Body of pancreas (tissue), 4 donors: Measurements from ENCODE around the gene KCNA3. TPM values are rescaled to one million over a fixed set of nuclear protein-coding genes. Genes with fewer than 3 reads are reported as not detected.

Experiments used
- ATAC-seq: fragments of 150-250 bp; one replicate; pipeline ENCODE4 v1.9.1; 2016
- DNase-seq, 4 donors: peaks; one replicate each; pipeline ENCODE4 v3.0.0-alpha.2; 2019
- H3K27ac ChIP-seq, 4 donors: fragments of 200-600 bp; sonication (generic); 1 replicate in 3 of 4; 2 replicates in 1 of 4; pipeline versions ENCODE4 v1.5.1 to v1.6.1; 2016 to 2019; ENCODE audit warnings: mild to moderate bottlenecking in 1 of 4, mixed read lengths in 1 of 4, moderate library complexity in 1 of 4
- H3K27me3 ChIP-seq, 2 donors: fragments of 200-600 bp; sonication (generic); one replicate each; pipeline ENCODE4 v1.6.0; 2016; ENCODE audit warnings: mild to moderate bottlenecking in 1 of 2
- H3K36me3 ChIP-seq, 2 donors: fragments of 200-600 bp; sonication (generic); replicated peaks in 1 of 2; 2 replicates each; pipeline ENCODE4 v1.5.1; 2016; ENCODE audit warnings: low read depth in 2 of 2; ENCODE audit not compliant: insufficient read depth in 1 of 2
- H3K4me1 ChIP-seq: fragments of 200-600 bp; sonication (generic); one replicate; pipeline ENCODE4 v1.6.0; 2016
- H3K4me3 ChIP-seq, 2 donors: fragments of 200-600 bp; sonication (generic); 1 replicate in 1 of 2; 2 replicates in 1 of 2; pipeline ENCODE4 v1.5.1; 2016 to 2019
- H3K9me3 ChIP-seq, 3 donors: fragments of 200-600 bp; sonication (generic); 1 replicate in 2 of 3; 2 replicates in 1 of 3; pipeline ENCODE4 v1.5.1; 2016
- POLR2A ChIP-seq, 3 donors: fragments of 450-650 bp; IDR thresholded peaks; one replicate each; pipeline ENCODE4 v1.6.1; 2016; ENCODE audit warnings: antibody characterized with exemption in 3 of 3, mild to moderate bottlenecking in 2 of 3
- WGBS, 2 donors: methylation state at CpG; one replicate each; pipeline ENCODE4 v1.1.5; 2017; 5-methylcytosine and 5-hydroxymethylcytosine counted together
- intact Hi-C: fragments of 100-400 bp; cut with DNase I; formaldehyde crosslinking; loops from one replicate; pipeline ENCODE4 v1.15.1; 2023
- total RNA-seq, 2 donors: library from RNA; depleted of rRNA; stranded (reverse); fragments of >200 nt; gene quantifications; one replicate each; pipeline ENCODE4 v1.1.0, GENCODE V29; 2016
- TF ChIP-seq, protein P1 (sequence below), 7 experiments: fragments of 450-650 bp in 4 of 7; fragments of 200-600 bp in 3 of 7; sonication (generic) in 3 of 7; IDR thresholded peaks; one replicate each; pipeline ENCODE4 v1.5.1; 2016 to 2019; ENCODE audit warnings: antibody characterized with exemption in 7 of 7

The KCNA3 gene
- 1 to 10 TPM; 1.3 to 2.3 TPM for total RNA-seq

- H3K4me3 ChIP-seq: peak within 1 kb of the TSS; percentile 3 to 20
- H3K36me3 ChIP-seq: no peaks in the 10 kb centered on the region
- H3K27me3 ChIP-seq: peaks cover 0 to 22% of the 10 kb centered on the region in 2 donors
- no peak for TF ChIP-seq POLR2A (IDR thresholded peaks at IDR 0.05)
- TF ChIP-seq, protein P1, sequence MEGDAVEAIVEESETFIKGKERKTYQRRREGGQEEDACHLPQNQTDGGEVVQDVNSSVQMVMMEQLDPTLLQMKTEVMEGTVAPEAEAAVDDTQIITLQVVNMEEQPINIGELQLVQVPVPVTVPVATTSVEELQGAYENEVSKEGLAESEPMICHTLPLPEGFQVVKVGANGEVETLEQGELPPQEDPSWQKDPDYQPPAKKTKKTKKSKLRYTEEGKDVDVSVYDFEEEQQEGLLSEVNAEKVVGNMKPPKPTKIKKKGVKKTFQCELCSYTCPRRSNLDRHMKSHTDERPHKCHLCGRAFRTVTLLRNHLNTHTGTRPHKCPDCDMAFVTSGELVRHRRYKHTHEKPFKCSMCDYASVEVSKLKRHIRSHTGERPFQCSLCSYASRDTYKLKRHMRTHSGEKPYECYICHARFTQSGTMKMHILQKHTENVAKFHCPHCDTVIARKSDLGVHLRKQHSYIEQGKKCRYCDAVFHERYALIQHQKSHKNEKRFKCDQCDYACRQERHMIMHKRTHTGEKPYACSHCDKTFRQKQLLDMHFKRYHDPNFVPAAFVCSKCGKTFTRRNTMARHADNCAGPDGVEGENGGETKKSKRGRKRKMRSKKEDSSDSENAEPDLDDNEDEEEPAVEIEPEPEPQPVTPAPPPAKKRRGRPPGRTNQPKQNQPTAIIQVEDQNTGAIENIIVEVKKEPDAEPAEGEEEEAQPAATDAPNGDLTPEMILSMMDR (IDR thresholded peaks at IDR 0.05): no peak
- 1% methylated on average over 96 of the region's 97 CpGs; no CpG with 5 or more reads in 1 of the 2 donors for WGBS, 2 donors
- H3K9me3 ChIP-seq: peaks cover 0 to 4% (median 0%) of the 10 kb centered on the region in 3 donors
- intact Hi-C loops: no loop called here
- H3K4me1 ChIP-seq: peaks cover 15% of the 10 kb centered on the region
- peak within 1 kb of the TSS in 1 of 4 donors; percentile 24 for H3K27ac ChIP-seq
- ATAC-seq (peak; percentile 24), DNase-seq (peak in 3 of 4 donors; percentile 16 to 19 (median 19))
Measured at GRCh38 chr1:110674337-110675059, at the start of gene KCNA3. TSS of gene KCNA3 (minus strand) at chr1:110674940. CDS start at chr1:110674809, 131 bp downstream.

- intact Hi-C loops: no loop called here
- Histone ChIP-seq H3K27ac (no peak overlapping the region), H3K36me3 (no peaks in the 10 kb centered on the region), H3K9me3 (no peaks in the 10 kb centered on the region), H3K4me3 (no peak overlapping the region), H3K4me1 (no peaks in the 10 kb centered on the region), H3K27me3 (no peaks in the 10 kb centered on the region)
- DNase-seq: no peak
- ATAC-seq: no peak
- TF ChIP-seq, protein P1 (IDR thresholded peaks at IDR 0.05): no peak
- TF ChIP-seq POLR2A (IDR thresholded peaks at IDR 0.05): no peak
- WGBS, 2 donors: 56 to 68% methylated on average over 5 of the region's 5 CpGs
Measured at GRCh38 chr1:110722807-110723206, 48.1 kb upstream of the KCNA3 start.

DNA sequence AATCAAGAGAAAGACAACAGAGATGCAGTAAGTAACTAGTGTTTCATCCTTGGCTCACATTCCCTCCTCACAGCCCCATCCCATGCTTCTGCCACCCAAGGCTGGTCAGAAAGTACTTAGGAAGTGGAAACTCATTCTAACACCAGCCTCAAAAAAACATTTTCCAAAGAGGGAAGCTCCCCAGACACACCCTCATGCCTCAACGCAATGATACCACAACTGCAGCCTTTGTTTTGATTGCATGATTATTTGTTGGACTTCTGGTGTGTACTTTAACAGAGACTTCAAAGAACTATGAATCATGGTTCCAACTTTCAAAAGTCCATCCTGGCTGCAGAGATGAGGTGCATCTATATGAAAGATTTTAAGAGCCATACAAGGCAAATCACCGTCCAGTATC is 45.2 kb upstream of the KCNA3 start:
- TF ChIP-seq, protein P1 (IDR thresholded peaks at IDR 0.05): no peak
- no peak for TF ChIP-seq POLR2A (IDR thresholded peaks at IDR 0.05)
- Histone ChIP-seq H3K27me3 (no peaks in the 10 kb centered on the region), H3K27ac (no peak overlapping the region), H3K4me1 (no peaks in the 10 kb centered on the region), H3K36me3 (no peaks in the 10 kb centered on the region), H3K9me3 (no peaks in the 10 kb centered on the region), H3K4me3 (no peak overlapping the region)
- WGBS, 2 donors: 44 to 77% methylated on average over 2 of the region's 2 CpGs
- ATAC-seq (no peak), DNase-seq (no peak)
- intact Hi-C loops: no loop called here

GRCh38 chr1:110718452-110718851 is 43.7 kb upstream of the KCNA3 start:
- no peak overlapping the region for H3K4me3 ChIP-seq
- WGBS, 2 donors: 48 to 54% methylated on average over 6 of the region's 6 CpGs
- no peaks in the 10 kb centered on the region for H3K27me3 ChIP-seq
- ATAC-seq: no peak
- no peaks in the 10 kb centered on the region for H3K9me3 ChIP-seq
- H3K4me1 ChIP-seq: no peaks in the 10 kb centered on the region
- no peaks in the 10 kb centered on the region for H3K36me3 ChIP-seq
- no peak for TF ChIP-seq POLR2A (IDR thresholded peaks at IDR 0.05)
- TF ChIP-seq, protein P1 (IDR thresholded peaks at IDR 0.05): no peak
- no peak overlapping the region for H3K27ac ChIP-seq
- intact Hi-C loops: no loop called here
- DNase-seq: no peak

DNA sequence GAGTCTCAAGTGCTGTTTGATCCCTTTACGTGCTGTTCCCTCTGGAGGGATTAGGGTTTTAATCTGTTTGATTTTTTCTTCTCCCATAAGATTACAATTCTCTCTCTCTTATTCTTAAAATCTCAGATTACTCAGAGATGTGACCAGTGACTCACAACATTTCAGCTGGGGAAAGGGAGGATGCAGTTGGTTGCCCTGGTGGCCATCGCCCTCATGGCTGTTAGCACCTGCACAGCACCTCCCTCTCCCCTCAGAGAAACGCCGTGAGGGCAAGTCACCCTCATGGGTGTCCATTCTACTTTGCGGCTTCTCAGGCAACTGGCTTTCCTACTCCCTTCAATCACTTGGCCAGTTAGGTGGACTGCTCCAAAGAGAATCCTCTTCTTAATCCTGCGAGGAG is 42.4 kb upstream of the KCNA3 start:
- H3K27me3 ChIP-seq: no peaks in the 10 kb centered on the region
- WGBS, 2 donors: 70 to 78% methylated on average over 5 to 6 of the region's 6 CpGs
- intact Hi-C loops: no loop called here
- ATAC-seq: no peak
- H3K4me3 ChIP-seq: no peak overlapping the region
- no peak for DNase-seq
- H3K9me3 ChIP-seq: no peaks in the 10 kb centered on the region
- H3K36me3 ChIP-seq: no peaks in the 10 kb centered on the region
- TF ChIP-seq, protein P1 (IDR thresholded peaks at IDR 0.05): no peak
- TF ChIP-seq POLR2A (IDR thresholded peaks at IDR 0.05): no peak
- no peak overlapping the region for H3K27ac ChIP-seq
- no peaks in the 10 kb centered on the region for H3K4me1 ChIP-seq
